OCI-LY3 (cell line): ENCODE data around the gene NTS.

ENCODE experiments used
- EZH2phosphoT487 ChIP-seq: fragments of 200-600 bp; shearing (Covaris generic); IDR thresholded peaks from 2 replicates; pipeline ENCODE4 v1.6.1; 2018; ENCODE audit warnings: antibody characterized with exemption, mixed run types, low read depth
- TF ChIP-seq, protein P1 (sequence below): fragments of 200-600, 300-600 bp; sonication (generic); IDR thresholded peaks from 2 replicates; pipeline ENCODE4 v1.5.1; 2014; ENCODE audit warnings: antibody characterized with exemption, low read length, low read depth

DNA sequence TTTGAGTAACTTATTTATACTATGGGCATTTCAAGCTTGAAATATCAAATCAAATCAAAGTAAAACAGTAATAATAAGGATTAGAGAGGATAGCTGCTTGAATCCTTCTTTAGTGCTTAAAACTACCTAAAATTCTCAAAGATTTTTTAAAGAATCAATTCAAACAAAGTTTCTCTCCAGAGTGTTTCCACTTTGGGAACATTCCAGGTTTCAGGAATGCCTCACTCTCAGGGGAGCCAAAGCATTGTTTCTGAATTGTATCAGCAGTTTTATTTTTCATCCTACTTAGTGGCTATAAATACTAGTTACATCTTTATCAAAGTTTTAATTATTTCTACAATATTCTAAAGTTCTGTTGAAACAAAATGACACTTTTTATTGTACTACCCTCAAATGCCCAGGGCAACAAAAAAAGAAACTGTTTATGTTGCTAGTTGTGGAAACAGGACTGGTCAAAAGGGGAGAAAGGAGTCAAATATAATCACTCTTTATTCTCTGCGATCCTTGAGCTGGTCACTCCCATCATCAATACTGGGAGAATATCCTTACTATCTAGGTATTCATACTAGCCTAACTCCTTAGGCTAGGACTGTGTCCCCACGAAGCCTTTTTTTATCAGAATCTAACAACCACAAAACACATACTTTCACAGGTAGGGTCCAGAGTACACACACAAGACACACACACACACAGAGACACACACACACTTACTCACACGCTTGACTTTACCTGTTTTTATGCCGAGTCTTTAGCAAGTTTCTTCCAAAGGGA lies 38.5 kb upstream of the NTS start:
- TF ChIP-seq, protein P1, sequence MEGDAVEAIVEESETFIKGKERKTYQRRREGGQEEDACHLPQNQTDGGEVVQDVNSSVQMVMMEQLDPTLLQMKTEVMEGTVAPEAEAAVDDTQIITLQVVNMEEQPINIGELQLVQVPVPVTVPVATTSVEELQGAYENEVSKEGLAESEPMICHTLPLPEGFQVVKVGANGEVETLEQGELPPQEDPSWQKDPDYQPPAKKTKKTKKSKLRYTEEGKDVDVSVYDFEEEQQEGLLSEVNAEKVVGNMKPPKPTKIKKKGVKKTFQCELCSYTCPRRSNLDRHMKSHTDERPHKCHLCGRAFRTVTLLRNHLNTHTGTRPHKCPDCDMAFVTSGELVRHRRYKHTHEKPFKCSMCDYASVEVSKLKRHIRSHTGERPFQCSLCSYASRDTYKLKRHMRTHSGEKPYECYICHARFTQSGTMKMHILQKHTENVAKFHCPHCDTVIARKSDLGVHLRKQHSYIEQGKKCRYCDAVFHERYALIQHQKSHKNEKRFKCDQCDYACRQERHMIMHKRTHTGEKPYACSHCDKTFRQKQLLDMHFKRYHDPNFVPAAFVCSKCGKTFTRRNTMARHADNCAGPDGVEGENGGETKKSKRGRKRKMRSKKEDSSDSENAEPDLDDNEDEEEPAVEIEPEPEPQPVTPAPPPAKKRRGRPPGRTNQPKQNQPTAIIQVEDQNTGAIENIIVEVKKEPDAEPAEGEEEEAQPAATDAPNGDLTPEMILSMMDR, result no peak
- no peak for TF ChIP-seq EZH2phosphoT487
